Astrocyte of the spinal cord (primary cell): Measurements from ENCODE around the gene GJB2.

Source experiments
- DNase-seq: peaks from one replicate; pipeline ENCODE4 v3.0.0; 2011; ENCODE audit warnings: low read depth, low spot score
- H3K4me3 ChIP-seq: 2 replicates; pipeline ENCODE4 v1.5.1; 2011; ENCODE audit warnings: low read depth, mild to moderate bottlenecking, low read length, moderate library complexity
- in situ Hi-C: cut with HindIII; loops from 2 replicates; pipeline ENCODE4 v1.10.0; 2017; ENCODE audit warnings: low sequenced_read_pairs
- TF ChIP-seq, protein P1 (sequence below): IDR thresholded peaks from 2 replicates; pipeline ENCODE4 v1.5.1; 2012; ENCODE audit warnings: low read depth, mild to moderate bottlenecking, low read length, inconsistent platforms

The GJB2 gene

DNA sequence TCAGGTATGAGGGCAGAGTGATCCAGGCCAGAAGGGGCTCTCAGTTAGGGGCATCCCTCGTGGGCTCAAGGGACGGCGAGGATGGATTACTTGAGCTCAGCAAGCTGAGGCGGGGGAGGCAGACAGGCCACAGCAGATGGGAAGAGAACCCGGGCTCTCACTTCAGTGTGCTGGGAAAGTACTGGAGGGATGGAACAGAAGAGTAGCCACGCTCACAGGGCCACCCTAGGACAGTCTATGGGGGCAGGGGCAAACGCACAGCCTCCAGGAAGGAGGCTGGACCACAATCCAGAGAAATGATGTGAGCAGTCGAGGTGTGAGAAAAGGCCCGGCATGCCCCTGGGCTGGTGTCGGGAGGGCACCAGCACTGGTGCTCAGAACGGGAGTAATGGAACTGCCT, 41.1 kb downstream of the GJB2 start:
- in situ Hi-C loops: no loop called here
- TF ChIP-seq, protein P1, sequence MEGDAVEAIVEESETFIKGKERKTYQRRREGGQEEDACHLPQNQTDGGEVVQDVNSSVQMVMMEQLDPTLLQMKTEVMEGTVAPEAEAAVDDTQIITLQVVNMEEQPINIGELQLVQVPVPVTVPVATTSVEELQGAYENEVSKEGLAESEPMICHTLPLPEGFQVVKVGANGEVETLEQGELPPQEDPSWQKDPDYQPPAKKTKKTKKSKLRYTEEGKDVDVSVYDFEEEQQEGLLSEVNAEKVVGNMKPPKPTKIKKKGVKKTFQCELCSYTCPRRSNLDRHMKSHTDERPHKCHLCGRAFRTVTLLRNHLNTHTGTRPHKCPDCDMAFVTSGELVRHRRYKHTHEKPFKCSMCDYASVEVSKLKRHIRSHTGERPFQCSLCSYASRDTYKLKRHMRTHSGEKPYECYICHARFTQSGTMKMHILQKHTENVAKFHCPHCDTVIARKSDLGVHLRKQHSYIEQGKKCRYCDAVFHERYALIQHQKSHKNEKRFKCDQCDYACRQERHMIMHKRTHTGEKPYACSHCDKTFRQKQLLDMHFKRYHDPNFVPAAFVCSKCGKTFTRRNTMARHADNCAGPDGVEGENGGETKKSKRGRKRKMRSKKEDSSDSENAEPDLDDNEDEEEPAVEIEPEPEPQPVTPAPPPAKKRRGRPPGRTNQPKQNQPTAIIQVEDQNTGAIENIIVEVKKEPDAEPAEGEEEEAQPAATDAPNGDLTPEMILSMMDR: no peak
- H3K4me3 ChIP-seq: no peak overlapping the region
- DNase-seq: no peak

GRCh38 chr13:20151016-20151415, 41.7 kb downstream of the GJB2 start:
- in situ Hi-C loops: no loop called here
- no peak overlapping the region for H3K4me3 ChIP-seq
- TF ChIP-seq, protein P1: no peak
- DNase-seq: no peak

- no peak overlapping the region for H3K4me3 ChIP-seq
- in situ Hi-C loops: no loop called here
- no peak for DNase-seq
- TF ChIP-seq, protein P1: no peak
Measured at GRCh38 chr13:20150561-20150960, 42.2 kb downstream of the GJB2 start.

DNA sequence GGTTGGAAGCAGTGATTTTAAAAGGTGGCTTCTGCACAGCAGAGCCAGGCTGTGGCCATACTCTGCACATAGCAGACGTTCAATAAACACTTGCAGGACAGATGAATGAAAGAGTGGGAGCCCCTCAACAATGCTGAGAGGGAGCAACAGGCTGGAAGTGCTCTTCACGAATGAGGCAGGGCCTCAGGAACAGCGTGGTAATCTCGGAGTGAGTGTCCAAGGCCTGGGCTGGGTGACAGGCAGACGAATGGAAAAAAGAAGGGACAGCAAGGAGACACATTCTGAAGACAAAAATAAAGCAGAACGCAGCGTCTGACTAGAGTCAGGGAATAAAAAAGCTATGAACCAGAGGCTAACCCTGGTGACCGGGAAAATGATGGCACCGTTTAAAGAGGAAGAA, 43.0 kb downstream of the GJB2 start:
- H3K4me3 ChIP-seq: no peak overlapping the region
- TF ChIP-seq, protein P1: no peak
- in situ Hi-C loops: no loop called here
- DNase-seq: no peak

GRCh38 chr13:20148501-20149183, 44.1 kb downstream of the GJB2 start:
- in situ Hi-C loops: no loop called here
- no peak overlapping the region for H3K4me3 ChIP-seq
- TF ChIP-seq, protein P1: no peak
- DNase-seq: no peak

GRCh38 chr13:20146381-20146780, 46.4 kb downstream of the GJB2 start:
- TF ChIP-seq, protein P1: no peak
- no peak overlapping the region for H3K4me3 ChIP-seq
- no peak for DNase-seq
- in situ Hi-C loops: no loop called here
